Uterus (tissue), 2 donors: ENCODE results near the gene CHRDL2.

Experiments
- POLR2A ChIP-seq, 2 donors: fragments of 450-650 bp; IDR thresholded peaks; one replicate each; pipeline ENCODE4 v1.6.1; 2016; ENCODE audit warnings: antibody characterized with exemption in 2 of 2, mild to moderate bottlenecking in 1 of 2, moderate library complexity in 1 of 2
- TF ChIP-seq, protein P1 (sequence below), 4 experiments: fragments of 200-600 bp in 2 of 4; fragments of 450-650 bp in 2 of 4; sonication (generic) in 2 of 4; IDR thresholded peaks; one replicate each; pipeline ENCODE4 v1.5.1; 2016 to 2019; ENCODE audit warnings: antibody characterized with exemption in 4 of 4, mild to moderate bottlenecking in 2 of 4, moderate library complexity in 1 of 4

DNA sequence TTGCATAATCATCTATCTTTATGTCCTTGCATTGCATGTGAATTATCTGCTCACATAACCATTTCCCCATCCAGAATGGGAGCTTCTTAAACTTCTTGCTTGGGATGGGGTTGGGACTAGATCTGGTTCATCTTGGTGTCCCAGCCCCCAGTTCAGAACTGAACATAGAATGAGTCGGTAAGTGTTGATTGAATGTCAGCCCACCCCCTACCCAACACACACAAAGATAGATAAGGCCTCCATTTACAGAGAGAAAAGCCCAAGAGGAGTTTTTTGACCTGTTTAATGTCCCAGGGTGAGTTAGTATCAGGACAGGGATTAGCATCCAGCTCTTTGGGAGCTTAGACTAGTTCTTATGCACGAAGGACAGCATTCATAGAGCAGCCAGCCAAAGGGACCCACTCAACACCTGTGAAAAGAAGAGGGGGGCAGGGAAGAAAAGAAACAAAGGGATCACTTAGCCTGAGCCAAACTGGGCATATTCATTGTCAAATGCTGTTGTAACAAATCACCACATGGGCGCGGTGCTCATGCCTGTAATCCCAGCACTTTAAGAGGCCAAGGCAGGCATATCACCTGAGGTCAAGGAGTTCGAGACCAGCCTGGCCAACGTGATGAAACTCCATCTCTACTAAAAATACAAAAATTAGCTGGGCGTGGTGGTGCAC is 57.4 kb downstream of the CHRDL2 start:
- TF ChIP-seq, protein P1, sequence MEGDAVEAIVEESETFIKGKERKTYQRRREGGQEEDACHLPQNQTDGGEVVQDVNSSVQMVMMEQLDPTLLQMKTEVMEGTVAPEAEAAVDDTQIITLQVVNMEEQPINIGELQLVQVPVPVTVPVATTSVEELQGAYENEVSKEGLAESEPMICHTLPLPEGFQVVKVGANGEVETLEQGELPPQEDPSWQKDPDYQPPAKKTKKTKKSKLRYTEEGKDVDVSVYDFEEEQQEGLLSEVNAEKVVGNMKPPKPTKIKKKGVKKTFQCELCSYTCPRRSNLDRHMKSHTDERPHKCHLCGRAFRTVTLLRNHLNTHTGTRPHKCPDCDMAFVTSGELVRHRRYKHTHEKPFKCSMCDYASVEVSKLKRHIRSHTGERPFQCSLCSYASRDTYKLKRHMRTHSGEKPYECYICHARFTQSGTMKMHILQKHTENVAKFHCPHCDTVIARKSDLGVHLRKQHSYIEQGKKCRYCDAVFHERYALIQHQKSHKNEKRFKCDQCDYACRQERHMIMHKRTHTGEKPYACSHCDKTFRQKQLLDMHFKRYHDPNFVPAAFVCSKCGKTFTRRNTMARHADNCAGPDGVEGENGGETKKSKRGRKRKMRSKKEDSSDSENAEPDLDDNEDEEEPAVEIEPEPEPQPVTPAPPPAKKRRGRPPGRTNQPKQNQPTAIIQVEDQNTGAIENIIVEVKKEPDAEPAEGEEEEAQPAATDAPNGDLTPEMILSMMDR (IDR thresholded peaks at IDR 0.05), result no peak
- no peak for TF ChIP-seq POLR2A (IDR thresholded peaks at IDR 0.05)
